Activated CD8-positive, alpha-beta memory T cell treated with anti-CD3 and anti-CD28 coated beads for 36 hours (primary cell): Measurements from ENCODE around the gene SMYD3. TPM values are rescaled to one million over a fixed set of nuclear protein-coding genes. Genes with fewer than 3 reads are reported as not detected.

Experiments
- CTCF ChIA-PET: fragments of 350-600 bp; sonication (Branson Sonifier 250); formaldehyde crosslinking; loops from one replicate; lab custom pipeline; 2021; ENCODE audit warnings: antibody characterized with exemption; lab: Charles Lee
- POLR2A ChIA-PET: fragments of 350-600 bp; sonication (Branson Sonifier 250); formaldehyde crosslinking; loops from one replicate; lab custom pipeline; 2021; ENCODE audit warnings: antibody characterized with exemption; lab: Charles Lee
- total RNA-seq, 2 experiments: library from RNA; stranded (reverse); gene quantifications; one replicate each; pipeline ENCODE4 v1.2.3, GENCODE V29; 2021

Gene SMYD3
- total RNA-seq, 2 experiments from 2014 or later = 17.6 to 20.5 TPM

DNA sequence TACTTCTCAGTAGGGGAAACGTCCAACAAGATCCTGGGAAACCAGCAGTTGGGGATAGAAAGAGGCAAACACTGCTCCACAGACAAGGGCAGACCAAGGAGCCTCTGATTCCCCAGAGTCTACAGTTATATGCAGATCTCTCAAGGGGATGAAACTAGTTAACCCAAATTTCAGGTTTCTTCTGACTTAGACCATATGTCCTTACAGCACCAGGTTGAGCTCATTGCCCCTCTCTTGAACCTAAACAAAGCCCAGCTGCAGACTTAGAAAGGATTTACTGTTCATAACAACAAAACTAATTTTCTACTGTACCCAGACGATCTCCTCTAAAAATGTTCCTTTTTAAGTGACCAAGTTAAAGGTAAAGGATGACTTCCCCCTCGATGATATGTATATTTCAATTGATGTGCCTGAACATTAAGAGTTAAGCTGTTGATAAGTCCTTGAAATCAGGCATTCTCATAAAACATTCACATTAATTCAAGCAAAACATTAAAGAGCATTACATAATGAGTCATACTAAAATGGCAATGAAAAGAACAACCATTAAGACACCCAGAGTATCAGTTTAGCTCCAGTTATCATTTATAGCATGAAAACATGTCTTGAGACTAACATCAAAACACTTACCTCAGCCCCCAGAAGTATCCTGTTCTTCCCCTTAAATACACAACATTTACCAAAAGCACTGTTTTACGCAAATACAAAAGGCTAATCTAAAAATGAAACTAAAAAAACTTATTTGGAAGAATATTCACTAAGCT lies 24.1 kb downstream of the SMYD3 start:
- ChIA-PET POLR2A (no interaction called here), CTCF (interaction anchor here (0.6 kb wide), 1 partner anchor 15 kb away, joined by 3 read pairs; no protein-coding TSS in a partner anchor)

DNA sequence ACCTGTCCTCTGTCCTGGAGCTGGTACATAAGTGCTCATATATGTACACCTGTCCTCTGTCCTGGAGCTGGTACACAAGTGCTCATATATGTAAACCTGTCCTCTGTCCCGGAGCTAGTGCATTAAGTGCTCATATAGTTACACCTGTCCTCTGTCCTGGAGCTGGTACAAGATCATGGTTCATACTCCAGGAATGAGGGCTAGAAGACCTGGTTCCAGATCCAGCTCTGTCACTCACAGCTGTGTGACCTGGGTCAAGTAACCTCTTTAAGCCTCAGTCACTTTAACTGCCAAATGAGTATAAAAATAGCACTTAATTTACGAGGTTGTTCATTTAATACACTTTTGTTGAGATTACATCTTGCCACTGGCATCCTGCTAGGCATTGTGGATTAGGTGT lies 28.0 kb downstream of the SMYD3 start:
- ChIA-PET CTCF (no interaction called here), POLR2A (no interaction called here)

DNA sequence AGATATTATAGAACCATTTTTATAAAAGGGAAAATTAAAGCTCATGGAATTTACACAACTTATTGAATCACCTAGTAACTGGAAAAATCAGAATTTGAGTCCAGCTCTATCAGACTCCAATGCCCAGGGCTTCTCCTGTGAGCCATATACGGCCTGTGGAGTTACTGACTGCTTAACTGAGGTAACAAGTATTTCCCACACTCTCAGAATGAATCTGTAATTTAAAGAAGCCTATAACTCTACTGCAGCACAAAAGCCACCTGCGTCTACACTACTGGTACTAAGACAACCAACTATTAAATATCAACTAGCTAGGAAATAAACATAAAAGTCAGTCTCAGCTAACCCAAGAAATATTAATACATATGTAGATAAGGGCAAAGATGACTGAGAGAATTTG lies 29.4 kb downstream of the SMYD3 start:
- ChIA-PET POLR2A (interaction anchor here (0.6 kb wide), 1 partner anchor 15 kb away, joined by 5 read pairs; no protein-coding TSS in a partner anchor), CTCF (no interaction called here)

DNA sequence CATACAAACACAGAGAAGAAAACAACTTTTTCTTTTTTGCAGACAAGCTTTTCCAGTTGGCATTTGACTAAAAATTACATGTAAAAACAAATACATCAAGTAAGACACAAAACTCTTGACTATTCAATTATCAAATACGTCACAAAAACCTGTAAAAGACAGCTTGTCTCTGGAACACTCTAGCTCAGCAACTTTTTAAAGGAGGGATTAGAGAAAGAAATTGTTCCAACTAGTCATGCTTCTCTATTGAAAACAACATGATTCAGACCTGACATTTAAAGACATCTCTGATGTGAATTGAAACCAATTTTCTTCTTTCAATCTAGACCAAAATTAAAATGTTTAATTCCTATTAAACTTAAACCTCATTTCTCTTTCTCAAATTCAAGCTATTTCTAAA lies 30.3 kb downstream of the SMYD3 start:
- ChIA-PET POLR2A (no interaction called here), CTCF (no interaction called here)

DNA sequence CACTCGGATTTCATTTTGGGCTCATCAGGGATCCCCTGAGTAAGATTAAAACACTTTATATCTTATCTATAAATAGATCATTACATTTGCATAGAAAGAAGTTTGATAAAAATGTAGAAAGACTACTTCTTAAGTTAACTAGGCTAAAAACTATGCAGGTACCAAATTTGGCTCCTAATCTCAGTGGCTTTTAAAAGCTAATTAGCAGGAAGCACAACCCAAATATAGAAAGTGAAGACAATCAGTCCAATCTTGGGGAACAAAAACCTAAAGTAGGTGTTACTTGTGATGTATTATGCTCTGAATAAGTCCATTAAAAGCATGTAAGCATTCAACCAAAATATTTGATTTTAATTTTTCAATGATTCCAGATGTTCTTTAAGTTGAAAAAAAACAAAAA lies 35.4 kb downstream of the SMYD3 start:
- ChIA-PET POLR2A (no interaction called here), CTCF (no interaction called here)

DNA sequence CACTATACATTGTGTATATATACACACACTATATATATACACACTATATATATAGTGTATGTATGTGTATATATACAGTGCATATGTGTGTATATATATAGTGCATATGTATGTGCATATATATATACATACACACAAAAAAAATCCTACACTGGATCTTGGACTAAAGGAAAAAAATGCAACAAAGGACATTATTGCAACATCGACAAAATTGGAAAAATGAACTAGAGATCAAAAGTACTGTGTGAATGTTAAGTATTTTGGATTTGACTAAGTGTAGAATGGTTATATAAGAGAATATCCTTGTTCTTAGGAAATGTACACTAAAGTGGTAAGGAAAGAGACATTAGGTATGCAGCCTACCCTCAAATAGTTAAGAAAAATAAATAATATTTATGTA lies 36.5 kb downstream of the SMYD3 start:
- ChIA-PET POLR2A (no interaction called here), CTCF (no interaction called here)

DNA sequence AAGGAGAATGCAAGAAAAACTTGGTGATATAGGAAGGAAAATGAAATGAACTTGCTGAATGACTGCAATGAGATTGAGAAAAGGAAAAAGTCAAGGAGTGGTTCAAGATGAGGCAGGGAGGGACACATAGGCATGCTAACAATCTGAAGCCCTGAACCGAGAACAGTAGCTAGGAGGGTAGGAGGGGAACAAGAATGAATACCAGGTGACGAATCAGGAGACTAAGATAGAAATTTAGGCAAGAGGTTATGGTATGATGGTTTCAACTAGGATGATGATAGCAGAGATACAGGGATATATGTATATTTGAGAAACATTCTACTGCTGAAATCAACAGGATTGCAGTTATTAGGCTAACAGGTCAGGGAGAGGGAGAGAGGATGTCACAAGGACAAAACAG lies 44.1 kb downstream of the SMYD3 start:
- CTCF ChIA-PET = interaction anchor here (1.4 kb wide), 1 partner anchor 10 kb away, joined by 3 read pairs; no protein-coding TSS in a partner anchor

DNA sequence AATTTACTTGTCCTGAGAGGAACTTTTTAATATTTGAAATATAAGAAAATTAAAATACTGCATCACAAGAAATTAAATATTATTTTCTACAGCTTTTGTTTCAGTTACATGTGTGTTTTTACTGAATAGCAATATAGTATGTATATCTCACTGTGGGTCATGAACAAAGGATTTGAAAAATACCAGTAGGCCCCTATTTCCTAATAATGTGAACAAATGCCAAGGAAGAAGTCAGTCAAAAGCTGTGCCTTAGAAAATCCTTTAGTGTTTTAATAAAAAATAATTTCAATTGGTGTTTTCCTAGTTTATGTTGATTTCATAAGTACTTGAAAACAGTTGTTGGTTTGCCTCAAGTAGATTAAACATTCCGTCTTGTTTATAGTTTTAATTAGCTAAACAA lies 46.7 kb downstream of the SMYD3 start:
- ChIA-PET POLR2A (no interaction called here), CTCF (interaction anchor here (0.6 to 1.2 kb wide), 3 partner anchors 36 to 1312 kb away, joined by 3 to 4 read pairs (median 4); no protein-coding TSS in a partner anchor)

More for the DNA sequence above, 44.1 kb downstream of the SMYD3 start:
- POLR2A ChIA-PET = no interaction called here

DNA sequence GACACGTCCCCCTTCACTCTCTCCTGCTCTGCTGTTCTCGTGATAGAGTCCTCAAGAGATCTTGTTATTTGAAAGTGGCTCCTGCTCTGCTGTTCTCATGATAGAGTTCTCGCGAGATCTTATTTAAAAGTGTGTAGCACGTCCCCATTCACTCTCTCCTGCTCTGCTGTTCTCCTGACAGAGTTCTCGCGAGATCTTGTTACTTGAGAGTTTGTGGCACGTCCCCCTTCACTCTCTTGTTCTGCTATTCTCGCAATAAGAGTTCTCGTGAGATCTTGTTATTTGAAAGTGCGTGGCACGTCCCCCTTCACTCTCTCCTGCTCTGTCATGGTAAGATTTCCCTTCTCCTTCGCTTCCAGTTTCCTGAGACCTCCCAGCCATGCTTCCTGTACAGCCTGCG lies 47.9 kb downstream of the SMYD3 start:
- CTCF ChIA-PET = interaction anchor here (0.7 kb wide), 1 partner anchor 89 kb away, joined by 4 read pairs; no protein-coding TSS in a partner anchor
- POLR2A ChIA-PET = no interaction called here

DNA sequence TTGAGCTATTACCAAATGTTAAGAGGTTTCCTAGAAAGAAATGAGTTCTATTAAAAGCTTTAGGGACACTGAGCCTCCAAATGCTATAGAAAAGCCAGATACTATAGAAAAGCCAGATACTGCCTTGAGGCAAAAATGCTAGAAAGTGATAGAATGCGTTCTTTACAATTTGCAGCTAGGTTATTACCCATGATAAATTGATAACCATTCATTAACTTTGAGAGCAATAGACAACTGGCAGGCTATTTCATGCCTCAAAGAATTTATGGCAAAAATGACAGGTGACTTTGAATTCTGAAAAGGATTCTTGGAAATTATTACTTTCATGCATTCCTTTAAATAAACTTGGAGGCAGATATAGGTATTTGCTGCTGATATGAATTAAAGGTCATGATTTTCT lies 51.6 kb downstream of the SMYD3 start:
- ChIA-PET CTCF (no interaction called here), POLR2A (no interaction called here)

DNA sequence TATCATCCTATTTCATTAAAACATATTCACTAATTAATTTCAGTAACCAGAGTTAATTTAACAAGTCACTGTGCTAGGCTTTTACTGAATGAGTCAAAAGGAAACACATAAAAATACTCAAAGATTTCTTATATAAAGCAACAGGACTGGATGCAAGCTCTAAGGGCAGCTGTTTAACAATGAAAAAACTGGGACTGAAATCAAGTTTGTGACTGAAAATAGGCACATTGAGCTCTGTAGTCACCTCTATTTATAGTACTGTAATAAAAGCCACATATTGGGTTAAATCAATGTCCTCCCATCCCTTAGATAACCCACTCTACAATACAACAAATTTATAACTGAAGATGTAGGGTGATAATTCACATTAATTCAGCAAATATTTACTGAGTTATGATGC lies 52.4 kb downstream of the SMYD3 start:
- POLR2A ChIA-PET = no interaction called here
- CTCF ChIA-PET = interaction anchor here (0.6 kb wide), 1 partner anchor 79 kb away, joined by 3 read pairs; no protein-coding TSS in a partner anchor

DNA sequence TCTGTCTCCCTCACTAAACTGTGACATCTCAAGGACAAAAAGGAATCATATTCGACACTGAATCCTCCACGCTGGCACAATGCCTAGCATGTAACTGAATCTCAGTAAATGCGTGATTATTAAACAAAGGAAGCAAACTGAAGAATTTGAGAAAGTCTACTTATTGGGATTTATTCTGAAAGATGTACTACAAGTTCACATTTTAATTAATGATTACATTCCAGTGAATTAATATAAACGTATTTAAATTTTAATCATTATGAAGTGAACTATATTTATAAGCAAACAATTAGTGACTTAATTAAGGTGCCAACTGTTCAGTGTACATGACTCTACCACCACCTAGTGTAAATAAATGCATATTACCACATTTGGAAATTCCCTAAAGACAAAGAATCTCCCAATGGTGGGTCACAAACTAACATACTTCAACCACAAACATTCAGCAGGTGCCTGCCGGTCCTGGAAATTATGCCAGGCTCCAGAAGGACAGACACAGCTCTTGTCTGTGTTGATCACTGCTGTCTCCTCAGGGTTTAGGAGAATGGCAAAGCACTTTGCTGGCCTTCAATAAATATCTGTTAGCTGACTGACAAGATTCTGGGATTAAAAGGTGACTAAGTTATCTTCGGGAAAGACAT lies 56.3 kb downstream of the SMYD3 start:
- POLR2A ChIA-PET = no interaction called here
- CTCF ChIA-PET = no interaction called here

DNA sequence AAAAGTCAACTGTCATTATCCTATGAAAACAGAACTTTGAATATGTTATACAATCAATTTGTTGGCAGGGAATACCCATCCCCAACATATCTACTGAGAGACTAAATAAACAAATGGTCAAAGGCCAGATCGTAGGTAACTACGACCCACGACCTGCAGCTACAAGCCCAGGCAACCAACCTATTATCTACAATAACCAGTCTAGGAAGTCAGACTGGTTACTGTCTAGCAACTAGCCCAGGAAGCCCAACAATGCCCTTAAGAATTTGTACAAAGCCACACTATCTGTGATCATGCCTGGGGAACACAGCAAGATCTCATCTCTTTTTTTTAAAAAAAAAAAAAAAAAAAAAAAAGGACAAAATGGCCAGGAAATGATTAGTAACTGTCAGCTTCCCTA lies 58.7 kb downstream of the SMYD3 start:
- ChIA-PET POLR2A (no interaction called here), CTCF (no interaction called here)

DNA sequence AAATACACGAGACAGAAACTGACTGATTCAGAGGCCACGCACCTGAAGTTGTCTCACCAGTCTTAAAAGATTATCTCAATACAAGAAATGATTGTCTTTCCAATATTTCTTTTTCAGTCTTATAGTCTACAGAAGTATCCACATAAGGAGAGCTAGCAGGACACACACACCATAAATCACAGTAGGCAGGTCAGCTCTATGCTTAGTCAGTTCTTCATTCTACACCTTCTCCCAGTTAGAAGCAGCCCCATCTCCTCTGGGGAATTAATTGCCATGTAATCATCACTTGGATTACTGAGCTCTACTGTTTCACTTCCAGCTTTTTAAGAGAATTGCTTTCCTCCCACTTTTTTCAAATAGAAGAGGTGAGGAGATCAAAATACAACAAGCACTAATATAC lies 59.6 kb downstream of the SMYD3 start:
- ChIA-PET CTCF (no interaction called here), POLR2A (no interaction called here)

DNA sequence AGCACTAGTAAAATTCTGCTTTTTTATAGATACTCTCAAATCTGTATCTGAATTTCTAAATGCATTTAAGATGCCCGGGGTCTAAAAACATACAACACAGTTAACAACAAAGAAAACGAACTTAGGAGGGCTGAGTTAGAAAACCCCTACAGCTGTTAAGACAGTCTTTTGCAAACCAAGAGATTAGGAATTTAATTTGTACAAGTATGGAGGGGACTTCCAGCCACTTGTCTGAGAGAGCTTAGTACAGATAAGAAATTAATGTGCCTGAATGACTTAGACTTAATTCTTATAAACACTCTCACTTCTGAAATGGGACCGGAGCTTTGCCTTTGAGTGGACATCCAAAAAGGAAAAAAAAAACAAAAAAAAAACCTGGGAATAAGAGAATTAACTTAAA lies 61.6 kb downstream of the SMYD3 start:
- ChIA-PET POLR2A (no interaction called here), CTCF (no interaction called here)

DNA sequence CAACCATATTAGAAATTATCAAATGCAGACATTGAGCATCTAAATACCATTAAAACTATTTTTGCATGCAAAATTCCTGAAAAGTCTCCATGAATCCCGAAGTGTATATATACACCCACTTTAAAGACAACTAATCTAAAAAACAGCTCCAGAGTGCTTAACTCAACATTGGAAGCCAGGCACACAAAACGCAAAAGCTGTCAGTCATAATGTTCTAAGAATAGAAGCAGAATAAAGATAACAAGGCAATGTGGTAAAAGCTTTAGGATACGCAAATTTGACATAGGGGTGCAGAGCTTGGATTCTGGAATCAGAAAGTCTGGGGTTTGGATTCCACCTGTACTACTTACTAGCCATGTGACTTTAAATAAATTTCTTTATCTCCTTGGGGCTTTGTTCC lies 62.5 kb downstream of the SMYD3 start:
- CTCF ChIA-PET = no interaction called here
- POLR2A ChIA-PET = no interaction called here

DNA sequence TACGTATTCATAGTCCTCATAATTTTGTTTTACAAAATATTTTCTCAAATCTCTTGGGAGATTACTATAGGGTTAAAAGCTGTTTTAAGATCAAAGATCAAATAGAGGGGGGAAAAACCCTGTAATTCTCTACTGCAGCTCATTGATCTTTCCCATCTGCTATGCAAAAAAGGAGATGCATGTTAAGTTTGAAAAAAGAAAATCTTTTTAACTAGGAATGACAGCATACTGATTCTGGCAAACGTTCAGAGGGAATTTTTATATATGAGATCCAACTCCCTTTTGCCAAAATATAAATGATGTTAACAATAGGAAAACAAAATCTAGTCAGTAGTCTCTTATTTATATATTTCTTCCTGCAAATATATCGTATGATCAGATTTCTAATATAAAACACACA lies 69.1 kb downstream of the SMYD3 start:
- CTCF ChIA-PET = no interaction called here
- POLR2A ChIA-PET = no interaction called here

DNA sequence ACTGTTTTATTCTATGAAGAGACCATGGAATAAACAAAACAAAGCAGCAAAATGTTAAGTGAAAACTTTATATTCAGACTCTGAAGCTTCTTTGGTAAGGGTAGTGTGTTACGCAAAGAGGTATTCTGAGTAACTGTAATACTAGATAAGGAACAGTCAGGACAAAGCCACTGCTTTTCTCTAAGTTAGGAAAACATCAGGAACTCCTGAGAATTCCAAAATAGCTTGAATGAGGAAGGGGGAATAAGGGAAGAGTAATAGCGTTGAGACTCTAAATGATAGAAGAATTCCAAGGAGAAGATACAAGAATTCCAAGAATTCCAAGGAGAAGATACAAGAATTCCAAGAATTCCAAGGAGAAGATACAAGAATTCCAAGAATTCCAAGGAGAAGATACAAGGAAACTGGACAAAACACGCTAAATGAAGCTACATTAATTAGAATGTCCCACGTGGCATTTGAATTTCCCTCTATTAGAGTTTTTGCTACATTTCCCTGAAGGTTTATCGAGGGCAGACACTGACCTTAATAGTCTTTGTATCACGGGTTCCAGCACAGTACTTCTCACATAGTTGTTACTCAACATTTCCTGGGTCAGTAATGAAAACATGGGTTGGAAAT lies 71.5 kb downstream of the SMYD3 start:
- ChIA-PET CTCF (interaction anchor here (0.6 kb wide), 1 partner anchor 60 kb away, joined by 3 read pairs; no protein-coding TSS in a partner anchor), POLR2A (no interaction called here)

DNA sequence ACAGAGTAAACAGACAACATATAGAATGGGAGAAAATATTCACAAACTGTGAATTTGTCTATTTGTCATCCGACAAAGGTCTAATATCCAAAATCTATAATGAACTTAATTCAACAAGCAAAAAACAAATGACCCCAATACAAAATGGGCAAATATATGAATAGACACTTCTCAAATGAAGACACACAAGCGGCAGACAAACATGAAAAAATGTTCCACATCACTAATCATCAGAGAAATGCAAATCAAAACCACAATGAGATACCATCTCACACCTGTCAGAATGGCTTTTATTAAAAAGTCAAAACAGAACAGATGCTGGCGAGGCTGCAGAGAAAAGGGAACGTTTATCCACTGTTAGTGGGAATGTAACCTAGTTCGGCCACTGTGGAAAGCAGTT lies 72.7 kb downstream of the SMYD3 start:
- CTCF ChIA-PET = no interaction called here
- POLR2A ChIA-PET = no interaction called here
